Stimulated activated CD8-positive, alpha-beta memory T cell treated with anti-CD3 and anti-CD28 coated beads, Interleukin-2, amount 100 ng/mL, for 1 hour (primary cell): ENCODE results near the gene VPS35L.

ENCODE experiments used
- DNase-seq, 2 donors: peaks; one replicate each; pipeline ENCODE4 v3.0.0-alpha.2; 2020; ENCODE audit warnings: low read depth in 2 of 2

VPS35L gene

GRCh38 chr16:19589771-19590302, 34.3 kb downstream of the VPS35L start:
- DNase-seq: no peak

GRCh38 chr16:19595043-19595767, 39.7 kb downstream of the VPS35L start:
- DNase-seq: no peak

DNA sequence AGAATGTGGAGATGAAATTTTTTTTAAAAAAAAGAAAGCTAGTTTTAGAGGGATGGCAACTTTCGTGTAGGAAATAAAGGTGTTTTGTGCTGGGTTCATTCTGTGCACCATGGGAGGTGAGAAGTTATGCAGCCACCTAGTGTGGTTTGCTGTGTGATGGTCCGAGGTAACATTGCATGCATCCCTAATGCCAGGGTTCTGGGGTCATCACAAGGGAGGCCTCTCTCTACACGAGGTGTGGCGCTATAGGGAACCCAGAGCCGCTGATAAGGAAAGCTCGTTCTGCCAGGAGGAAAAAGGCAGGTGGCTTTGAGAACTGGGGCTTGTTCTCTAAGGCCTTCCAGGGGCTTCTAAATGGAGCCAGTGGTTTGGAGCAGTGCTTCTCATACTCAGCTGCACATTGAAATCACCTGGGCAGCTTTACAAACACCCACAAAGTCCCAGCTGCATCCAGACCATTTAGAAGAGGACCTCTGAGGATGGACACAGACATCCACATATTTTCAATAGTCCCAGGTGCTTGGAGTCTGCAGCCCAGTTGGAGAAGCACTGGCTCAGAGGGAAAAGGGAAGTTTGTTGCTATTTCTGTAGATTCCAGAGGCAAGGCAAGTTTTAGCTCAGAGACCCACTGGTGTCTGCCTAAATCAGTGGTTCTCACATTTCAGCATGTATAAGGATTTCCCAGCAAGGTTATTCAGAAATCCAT, 43.5 kb downstream of the VPS35L start:
- DNase-seq: no peak

- no peak for DNase-seq
Measured at GRCh38 chr16:19599968-19600716, 44.6 kb downstream of the VPS35L start.

- DNase-seq: no peak
Measured at GRCh38 chr16:19601083-19601976, 45.8 kb downstream of the VPS35L start.

- DNase-seq: no peak
Measured at GRCh38 chr16:19604911-19605310, 49.4 kb downstream of the VPS35L start.

DNA sequence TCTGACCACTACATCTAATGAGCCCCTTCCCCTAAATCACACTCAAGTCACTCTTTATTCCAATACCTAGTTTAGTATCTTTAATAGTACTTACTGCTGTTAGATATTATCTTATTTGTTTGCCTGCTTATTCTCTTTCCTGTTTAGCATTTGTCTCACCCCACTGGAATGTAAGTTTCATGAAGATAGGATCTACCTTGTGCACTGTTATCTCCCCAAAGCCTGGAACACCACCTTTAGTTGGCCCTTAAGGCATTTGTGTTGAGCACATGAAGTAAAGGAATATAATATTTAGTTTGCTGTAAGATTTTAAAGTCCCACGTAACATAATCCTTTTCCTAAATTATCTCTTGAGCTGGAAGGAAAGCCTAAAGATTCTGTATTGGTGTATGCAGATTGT, 50.2 kb downstream of the VPS35L start:
- DNase-seq: no peak

DNA sequence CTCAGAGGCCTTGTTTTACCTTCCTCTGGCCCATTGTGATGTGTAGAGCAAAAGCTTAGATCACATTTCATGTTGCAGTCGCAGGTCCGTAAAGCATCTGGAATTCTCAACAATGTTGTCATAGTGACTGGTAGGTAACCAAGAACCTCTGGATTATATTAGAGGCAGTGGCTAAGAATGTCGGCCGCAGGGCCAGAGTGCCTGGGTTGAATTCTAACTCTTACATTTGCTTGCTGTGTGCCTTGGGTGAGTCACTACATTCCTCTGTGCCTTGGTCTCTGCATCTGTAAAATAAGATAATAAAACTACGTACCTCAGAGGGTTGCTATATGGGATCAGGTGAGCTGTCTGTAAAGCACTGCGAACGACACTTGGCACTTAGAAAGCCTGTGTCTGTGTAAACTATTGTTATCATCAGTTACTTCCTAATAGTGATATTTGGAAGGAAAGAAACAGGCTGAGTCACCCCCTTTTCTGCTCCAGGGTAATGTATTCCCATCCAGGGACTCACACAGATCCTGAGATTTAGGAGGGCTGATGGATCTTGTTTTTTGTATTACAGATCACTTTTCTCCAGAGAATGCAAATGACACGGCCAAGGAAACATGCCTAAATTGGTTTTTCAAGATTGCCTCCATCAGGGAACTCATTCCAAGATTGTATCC, 52.2 kb downstream of the VPS35L start:
- DNase-seq: no peak

DNA sequence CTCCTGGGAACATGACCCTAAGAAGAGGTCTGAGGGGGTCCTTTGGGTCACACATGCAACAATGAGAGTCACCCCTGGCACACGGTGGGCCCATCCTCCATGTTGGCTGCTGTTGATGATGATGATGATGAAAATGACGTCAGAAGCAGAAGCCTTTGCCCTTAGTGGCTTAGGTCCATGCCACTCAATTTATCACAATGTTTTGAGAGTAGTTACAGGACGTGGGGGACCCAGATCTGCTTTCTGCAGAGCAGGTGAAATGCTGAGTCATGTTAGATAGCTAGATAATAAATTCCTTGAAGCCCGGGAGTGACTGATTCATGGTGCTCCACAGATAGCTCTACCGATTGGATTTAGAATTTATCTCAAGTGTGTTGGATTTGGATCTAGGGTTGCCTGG, 53.9 kb downstream of the VPS35L start:
- DNase-seq: no peak

DNA sequence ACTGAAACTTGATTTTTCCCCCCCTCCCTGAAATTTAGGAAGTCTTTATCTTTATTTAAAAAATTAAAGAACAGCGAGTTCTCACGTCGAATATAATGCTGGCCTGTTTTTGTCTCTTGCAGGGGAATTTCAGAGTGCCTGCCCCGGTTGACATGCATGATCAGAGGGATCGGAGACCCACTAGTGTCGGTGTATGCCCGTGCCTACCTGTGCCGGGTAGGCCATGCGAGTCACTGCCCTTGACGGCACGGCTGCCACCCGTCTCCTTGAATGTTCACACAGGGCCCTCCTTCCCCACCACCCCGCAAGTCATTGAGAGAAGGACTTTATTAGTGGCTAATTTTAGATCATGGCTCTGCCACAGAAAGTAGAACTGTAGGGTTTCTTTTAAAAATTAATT, 54.7 kb downstream of the VPS35L start:
- DNase-seq: no peak

GRCh38 chr16:19613834-19614233, 58.3 kb downstream of the VPS35L start:
- DNase-seq: no peak

DNA sequence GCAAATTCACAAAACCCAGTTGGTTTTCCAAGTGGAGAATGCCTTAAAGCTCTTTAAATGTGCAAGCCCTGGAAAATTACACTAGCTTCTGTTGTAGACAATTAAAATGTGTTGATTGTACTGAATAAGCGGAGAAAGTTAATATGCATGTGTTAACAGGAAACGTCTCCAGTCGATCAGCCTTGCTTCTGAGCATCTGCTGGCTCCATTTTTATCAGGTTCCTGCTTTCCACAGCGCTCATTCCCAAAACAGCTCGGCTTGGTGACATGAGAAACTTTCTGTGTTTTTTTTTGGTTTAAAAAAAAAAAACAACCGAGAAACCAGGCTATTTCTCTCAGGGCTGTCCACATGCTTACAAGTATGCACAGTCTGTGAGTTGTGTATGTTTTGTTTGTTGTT, 60.7 kb downstream of the VPS35L start:
- no peak for DNase-seq

DNA sequence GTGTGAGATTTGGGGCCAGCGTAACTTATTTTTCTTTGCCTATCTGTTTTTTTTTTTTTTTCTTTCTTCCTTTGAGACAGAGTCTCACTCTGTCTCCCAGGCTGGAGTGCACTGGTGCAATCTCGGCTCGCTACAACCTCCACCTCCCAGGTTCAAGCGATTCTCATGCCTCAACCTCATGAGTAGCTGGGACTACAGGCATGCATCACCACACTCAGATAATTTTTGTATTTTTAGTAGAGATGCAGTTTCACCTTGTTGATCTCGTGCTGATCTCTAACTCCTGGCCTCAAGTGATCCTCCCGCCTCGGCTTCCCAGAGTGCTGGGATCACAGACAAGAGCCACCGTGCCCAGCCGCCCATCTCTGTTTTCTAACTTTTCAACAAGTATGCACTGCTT, 63.4 kb downstream of the VPS35L start:
- no peak for DNase-seq

- DNase-seq: no peak
Measured at GRCh38 chr16:19621445-19621844, 65.9 kb downstream of the VPS35L start.

DNA sequence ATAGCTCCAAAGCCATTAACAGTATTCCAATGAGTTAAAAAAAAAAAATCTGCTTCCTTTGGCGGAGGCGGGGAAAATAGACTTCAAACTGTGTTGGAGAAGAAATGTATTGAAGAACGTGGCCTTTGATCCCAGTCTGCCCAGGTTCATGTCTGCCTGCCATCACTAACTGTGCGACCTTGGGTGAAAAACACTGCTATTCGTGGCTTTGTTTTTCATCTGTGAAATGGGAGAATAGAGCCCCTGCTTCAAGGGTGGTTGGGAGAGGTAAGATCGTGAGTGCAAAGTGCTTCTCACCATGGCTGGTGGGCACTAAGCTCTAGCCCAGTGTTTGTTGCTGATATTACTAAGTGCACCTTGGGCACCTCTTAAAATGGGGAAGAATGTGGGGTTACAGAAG, 69.5 kb downstream of the VPS35L start:
- DNase-seq: no peak

DNA sequence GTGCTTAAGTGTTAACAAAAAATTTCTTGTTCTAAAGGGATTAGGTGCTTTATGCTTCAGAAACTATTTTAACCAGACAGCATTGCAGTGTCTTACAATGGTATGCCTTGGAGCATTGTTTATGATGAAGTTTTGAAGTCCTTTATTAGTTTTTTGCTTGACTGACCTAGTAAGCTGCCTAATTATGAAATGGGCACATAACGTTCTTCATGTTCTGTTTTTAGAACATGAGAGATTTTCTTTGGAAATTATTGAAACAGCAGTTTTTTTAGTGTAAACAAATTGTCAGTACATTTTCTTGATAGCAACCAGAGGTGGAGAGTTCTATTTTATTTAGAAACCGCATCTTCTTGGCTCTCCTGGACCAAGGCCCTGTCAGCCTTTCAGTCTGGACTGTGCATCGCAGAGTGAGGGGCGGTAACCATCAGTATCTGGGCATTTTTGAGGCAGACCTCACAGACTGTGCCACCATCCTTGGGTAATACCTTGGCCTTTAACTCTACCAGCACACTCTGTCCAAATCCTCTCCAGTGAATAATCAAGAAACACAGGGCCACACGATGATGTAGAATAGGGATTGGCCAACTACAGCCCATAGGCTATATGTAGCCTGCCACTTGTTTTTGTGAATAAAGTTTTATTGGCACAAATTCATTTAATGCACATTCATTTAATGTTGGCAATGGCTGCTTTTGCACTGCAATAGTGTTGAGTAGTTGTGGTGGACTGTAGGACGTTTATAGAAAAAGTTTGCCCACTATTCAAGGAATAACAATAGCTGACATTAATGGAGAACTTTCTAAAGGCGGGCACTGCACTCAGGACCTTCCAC, 81.1 kb downstream of the VPS35L start:
- no peak for DNase-seq

GRCh38 chr16:19639986-19640421, 84.5 kb downstream of the VPS35L start:
- DNase-seq: no peak

DNA sequence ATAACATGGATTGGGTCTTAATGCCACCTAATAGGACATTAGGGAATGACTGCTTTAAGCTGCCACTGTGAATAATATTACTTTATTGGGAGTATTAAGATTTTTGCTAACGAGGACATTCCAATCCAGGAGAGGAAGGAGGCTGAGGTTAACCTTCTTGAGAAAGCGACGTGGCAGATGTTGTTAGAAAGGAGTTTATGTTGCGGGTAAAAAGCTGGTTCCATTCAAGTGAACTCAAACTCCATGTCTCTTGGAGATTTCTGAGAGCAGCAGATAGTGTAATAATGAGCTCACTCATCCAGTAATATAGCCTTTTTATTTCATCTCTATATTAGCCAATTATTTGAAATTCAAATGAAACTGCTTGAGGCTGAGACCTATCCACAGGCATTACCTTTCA, 87.0 kb downstream of the VPS35L start:
- DNase-seq: no peak

DNA sequence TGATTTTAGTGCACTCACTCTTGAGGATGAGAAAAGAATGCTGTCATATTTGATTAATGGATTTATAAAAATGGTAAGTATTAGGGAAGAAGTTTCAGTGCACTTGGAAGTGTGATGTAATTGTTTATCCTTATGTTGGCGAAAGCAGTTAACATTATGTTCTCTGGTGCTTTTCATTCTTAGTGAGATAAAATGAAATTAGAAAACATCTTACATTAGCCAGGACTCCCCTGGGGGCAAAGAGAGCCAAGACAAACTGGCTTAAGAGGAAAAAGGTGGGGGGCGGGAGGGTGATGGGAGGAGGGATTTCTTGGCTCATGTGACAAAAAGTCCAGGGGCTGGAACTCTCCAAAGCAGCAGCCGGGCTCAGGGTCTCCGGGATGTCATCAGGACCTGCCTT, 89.4 kb downstream of the VPS35L start:
- no peak for DNase-seq

- DNase-seq: no peak
Measured at GRCh38 chr16:19645557-19645981, 90.1 kb downstream of the VPS35L start.
